Skeletal muscle cell (primary cell): Measurements from ENCODE around the gene NINJ2.
"Not testable (repeated sequence)": the region's sequence is repeated elsewhere in the genome, so short reads cannot be mapped to it uniquely, and the experiment has no call there.

ENCODE experiments used
- DNase-seq: peaks from one replicate; pipeline ENCODE4 v3.0.0-alpha.2; 2010; ENCODE audit warnings: low read depth
- H3K4me3 ChIP-seq: 2 replicates; pipeline ENCODE4 v1.5.1; 2011; ENCODE audit warnings: low read depth, mild to moderate bottlenecking, control low read depth, low read length, moderate library complexity

The NINJ2 gene, protein sequence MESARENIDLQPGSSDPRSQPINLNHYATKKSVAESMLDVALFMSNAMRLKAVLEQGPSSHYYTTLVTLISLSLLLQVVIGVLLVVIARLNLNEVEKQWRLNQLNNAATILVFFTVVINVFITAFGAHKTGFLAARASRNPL

GRCh38 chr12:663293-663871 is at the start of gene NINJ2:
Gene NINJ2, minus strand, starts transcription at chr12:663445. Its CDS starts 85 bp downstream, at chr12:663360.
- peak within 1 kb of the TSS; percentile 17 for H3K4me3 ChIP-seq
- DNase-seq = no peak

- peak; percentile 62 for DNase-seq
- H3K4me3 ChIP-seq = no peak overlapping the region
Observed at GRCh38 chr12:712172-712863, 49.1 kb upstream of the NINJ2 start.

DNA sequence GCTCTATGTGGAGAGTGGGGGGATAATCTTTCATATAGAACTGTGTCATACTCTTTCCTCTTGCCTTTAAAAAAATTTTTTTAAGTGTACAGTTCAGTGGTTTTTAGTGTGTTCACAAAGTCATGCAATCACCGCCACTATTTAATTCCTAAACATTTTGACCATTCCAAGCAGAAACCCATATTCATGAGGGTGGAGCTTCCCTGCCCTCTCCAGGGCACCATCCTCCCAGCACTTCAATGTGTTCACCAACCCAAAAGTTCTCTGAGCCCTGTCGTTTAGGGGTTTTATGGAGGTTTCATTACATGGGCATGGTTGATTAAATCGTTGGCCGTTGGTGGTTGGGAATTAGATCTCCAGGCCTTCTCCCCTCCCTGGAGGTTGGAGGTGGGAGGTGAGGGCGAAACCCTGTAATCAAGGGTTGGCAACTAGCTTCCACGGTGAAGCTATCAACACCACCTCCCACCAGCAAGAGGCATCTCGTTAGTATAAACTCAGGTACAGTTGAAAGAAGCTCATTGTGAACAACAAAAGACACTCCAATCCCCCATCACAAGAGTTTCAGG is 46.3 kb upstream of the NINJ2 start:
- no peak overlapping the region for H3K4me3 ChIP-seq
- DNase-seq = no peak

- not testable (repeated sequence) for H3K4me3 ChIP-seq, DNase-seq
Observed at GRCh38 chr12:708084-708483, 44.8 kb upstream of the NINJ2 start.

GRCh38 chr12:704516-705242 is 41.4 kb upstream of the NINJ2 start:
- DNase-seq = no peak
- no peak overlapping the region for H3K4me3 ChIP-seq

GRCh38 chr12:701896-702539 is 38.8 kb upstream of the NINJ2 start:
- no peak for DNase-seq
- no peak overlapping the region for H3K4me3 ChIP-seq

GRCh38 chr12:700016-700415 is 36.8 kb upstream of the NINJ2 start:
- no peak overlapping the region for H3K4me3 ChIP-seq
- DNase-seq = no peak

- DNase-seq, H3K4me3 ChIP-seq: not testable (repeated sequence)
Observed at GRCh38 chr12:698222-698621, 35.0 kb upstream of the NINJ2 start.

- DNase-seq = no peak
- no peak overlapping the region for H3K4me3 ChIP-seq
Observed at GRCh38 chr12:697481-697880, 34.2 kb upstream of the NINJ2 start.

- no peak for DNase-seq
- H3K4me3 ChIP-seq = no peak overlapping the region
Observed at GRCh38 chr12:694734-695503, 31.7 kb upstream of the NINJ2 start.

- no peak overlapping the region for H3K4me3 ChIP-seq
- DNase-seq = no peak
Observed at GRCh38 chr12:693934-694533, 30.8 kb upstream of the NINJ2 start.

DNA sequence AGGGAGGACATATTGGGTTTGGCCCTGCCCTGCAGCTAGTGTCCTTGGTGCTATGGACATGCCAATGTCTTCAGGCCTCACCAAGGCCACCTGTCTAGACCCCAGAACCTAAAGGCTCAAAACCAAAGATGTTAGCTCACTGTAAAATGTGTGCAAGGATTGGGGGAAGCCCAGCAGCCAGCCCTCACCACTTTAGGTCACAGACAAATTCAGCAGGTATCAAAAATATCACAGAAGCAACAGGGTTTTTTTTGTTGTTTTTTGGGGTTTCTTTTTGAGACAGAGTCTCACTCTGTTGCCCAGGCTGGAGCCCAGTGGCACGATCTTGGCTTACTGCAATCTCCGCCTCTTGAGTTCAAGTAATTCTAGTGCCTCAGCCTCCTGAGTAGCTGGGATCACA is 29.0 kb upstream of the NINJ2 start:
- no peak for DNase-seq
- no peak overlapping the region for H3K4me3 ChIP-seq

GRCh38 chr12:690466-690865 is 27.2 kb upstream of the NINJ2 start:
- no peak for DNase-seq
- no peak overlapping the region for H3K4me3 ChIP-seq

- peak; percentile 41 for DNase-seq
- no peak overlapping the region for H3K4me3 ChIP-seq
Observed at GRCh38 chr12:685388-685787, 22.1 kb upstream of the NINJ2 start.

DNA sequence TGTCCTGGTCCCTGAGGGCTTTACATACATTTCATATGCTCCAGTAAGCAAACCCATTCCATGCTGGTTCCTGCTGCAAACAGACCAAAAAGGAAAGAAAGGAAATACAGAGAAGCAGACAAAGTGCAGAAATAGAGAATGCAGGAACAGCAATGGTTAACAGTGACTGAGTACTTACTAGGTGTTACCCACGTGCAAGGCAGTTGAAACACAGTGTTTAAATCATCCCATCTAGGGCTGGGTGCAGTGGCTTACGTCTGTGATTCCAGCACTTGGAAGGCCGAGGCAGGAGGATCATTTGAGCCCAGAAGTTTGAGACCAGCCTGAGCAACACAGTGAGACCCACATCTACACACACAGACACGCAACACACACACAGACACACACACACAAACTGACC is 21.2 kb upstream of the NINJ2 start:
- no peak for DNase-seq
- H3K4me3 ChIP-seq = no peak overlapping the region

DNA sequence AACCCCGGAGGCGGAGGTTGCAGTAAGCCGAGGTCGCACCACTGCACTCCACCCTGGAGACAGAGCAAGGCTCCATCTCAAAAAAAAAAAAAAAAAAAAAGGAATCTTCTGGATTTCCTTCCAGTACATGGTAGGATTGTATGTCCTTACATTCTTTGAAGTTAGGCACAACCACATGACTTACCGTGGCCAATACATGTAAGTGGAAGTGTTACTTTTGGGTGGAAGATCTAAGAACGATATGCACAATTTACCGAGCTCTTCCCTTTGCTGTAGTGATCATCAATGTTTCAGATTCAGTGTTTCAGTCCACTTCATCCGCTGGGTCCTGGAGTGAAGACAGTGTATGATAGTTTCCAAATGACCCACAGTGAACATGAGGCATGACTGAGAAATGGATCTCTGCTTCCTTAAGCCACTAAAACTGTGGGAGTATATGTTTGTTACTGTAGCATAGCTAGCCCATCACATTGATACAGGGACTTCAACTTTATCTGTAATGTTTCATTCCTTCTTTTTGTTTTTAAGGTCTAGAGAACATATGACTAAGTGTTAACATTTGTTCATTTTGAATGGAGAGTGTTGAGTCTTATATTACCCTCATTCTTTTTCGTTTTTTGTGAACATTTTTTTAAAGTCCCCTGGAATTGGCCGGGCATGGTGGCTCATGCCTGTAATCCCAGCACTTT is 18.5 kb upstream of the NINJ2 start:
- DNase-seq = no peak
- H3K4me3 ChIP-seq = no peak overlapping the region

DNA sequence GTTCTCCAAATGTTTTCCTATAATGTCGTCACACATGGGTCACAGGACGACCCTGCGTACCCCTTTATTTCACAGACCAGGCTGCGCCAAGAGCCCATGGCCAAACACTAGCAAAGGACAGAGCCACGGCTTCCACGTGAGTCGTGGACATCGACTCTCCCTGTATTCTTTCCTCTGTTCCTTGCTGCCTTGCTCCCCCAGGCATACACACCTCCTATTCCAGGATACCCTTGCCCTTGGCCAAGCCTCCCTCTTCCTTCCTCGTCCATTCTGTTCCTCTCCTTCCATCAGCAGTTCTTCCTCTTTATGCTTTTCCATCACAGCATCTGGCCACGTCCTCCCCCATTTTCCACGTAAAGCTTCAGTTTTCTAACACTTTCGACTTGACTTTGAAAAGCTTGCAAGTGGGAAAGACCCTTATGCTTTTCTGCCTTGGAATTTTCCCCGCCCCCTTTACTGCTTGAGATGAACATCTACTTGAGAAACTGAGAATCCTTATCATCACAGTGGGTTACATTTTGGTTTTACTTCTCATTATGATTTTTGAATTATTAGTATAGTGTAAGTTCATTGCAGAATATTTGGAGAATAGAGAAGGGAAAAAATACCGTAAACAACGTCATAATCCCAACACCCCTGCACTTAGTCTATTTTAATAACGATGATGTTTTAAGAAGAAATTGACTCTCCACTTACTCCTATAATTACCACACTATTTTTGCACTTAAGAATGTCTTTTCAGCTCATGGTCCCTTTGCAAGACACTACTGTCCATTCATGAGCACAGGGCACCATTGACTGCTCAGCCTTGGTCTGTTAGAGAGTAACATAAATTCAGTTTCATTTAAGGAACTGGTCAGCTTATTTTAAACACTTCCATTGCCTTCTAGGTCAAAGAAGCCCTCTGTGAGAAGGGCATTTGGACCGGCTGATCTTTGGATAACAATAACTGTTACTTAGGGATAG is 15.8 kb upstream of the NINJ2 start:
- no peak overlapping the region for H3K4me3 ChIP-seq
- DNase-seq = no peak
